ENCODE measurements around the gene DPYSL5. TPM values are rescaled to one million over a fixed set of nuclear protein-coding genes. Genes with fewer than 3 reads are reported as not detected.

The DPYSL5 gene
- total RNA-seq, 2 donors from 2014 or later = 3.1 to 3.5 TPM

DNA sequence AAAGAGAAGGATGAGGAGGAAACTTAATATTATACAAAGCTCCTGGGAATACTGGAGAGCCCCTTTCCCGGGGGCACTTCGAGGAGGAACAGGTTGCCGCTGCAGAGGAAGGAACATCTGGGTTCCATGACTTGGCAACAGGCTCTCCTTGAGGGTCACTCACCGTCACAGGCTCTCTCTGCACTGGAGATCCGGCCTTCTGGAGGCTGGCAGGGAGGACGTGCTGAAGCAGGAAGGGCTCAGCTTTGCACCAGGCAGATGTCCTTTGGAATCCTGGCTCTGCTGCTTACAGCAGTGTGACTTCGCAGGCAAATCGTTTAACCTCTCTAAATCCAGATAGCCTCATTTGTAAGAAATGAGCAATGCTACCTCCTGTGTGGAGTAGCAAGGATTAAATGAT is 2.9 kb upstream of the DPYSL5 start:
- H3K4me3 ChIP-seq (ENCODE audit: low read length) = no peak overlapping the region
- no peak overlapping the region for H3K4me3 Mint-ChIP-seq
- no peak overlapping the region for H3K9ac ChIP-seq (ENCODE audit: extremely low read depth, low read length, poor library complexity, severe bottlenecking)
- TF ChIP-seq, protein P1, sequence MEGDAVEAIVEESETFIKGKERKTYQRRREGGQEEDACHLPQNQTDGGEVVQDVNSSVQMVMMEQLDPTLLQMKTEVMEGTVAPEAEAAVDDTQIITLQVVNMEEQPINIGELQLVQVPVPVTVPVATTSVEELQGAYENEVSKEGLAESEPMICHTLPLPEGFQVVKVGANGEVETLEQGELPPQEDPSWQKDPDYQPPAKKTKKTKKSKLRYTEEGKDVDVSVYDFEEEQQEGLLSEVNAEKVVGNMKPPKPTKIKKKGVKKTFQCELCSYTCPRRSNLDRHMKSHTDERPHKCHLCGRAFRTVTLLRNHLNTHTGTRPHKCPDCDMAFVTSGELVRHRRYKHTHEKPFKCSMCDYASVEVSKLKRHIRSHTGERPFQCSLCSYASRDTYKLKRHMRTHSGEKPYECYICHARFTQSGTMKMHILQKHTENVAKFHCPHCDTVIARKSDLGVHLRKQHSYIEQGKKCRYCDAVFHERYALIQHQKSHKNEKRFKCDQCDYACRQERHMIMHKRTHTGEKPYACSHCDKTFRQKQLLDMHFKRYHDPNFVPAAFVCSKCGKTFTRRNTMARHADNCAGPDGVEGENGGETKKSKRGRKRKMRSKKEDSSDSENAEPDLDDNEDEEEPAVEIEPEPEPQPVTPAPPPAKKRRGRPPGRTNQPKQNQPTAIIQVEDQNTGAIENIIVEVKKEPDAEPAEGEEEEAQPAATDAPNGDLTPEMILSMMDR (conservative IDR thresholded peaks at IDR 0.05) = no peak
- H3K27ac Mint-ChIP-seq = no peak overlapping the region
- WGBS, 2 experiments (ENCODE audit: insufficient coverage in 1 of 2, insufficient read length in 1 of 2) = 73 to 82% methylated on average over 4 to 8 of the region's 8 CpGs
- peaks cover 62% of the 10 kb centered on the region for H3K27me3 Mint-ChIP-seq (ENCODE audit: insufficient read depth)
- no peaks in the 10 kb centered on the region for H3K36me3 Mint-ChIP-seq (ENCODE audit: low read depth)
- peaks cover 6% of the 10 kb centered on the region for H3K4me1 Mint-ChIP-seq
- H3K9me3 ChIP-seq (ENCODE audit: control insufficient read depth, low read length) = no peaks in the 10 kb centered on the region
- no peak for DNase-seq
- H3K36me3 ChIP-seq (ENCODE audit: control insufficient read depth, insufficient read depth, low read length) = no peaks in the 10 kb centered on the region
- peaks cover 4% of the 10 kb centered on the region for H3K4me1 ChIP-seq (ENCODE audit: control insufficient read depth, insufficient read depth, low read length)
- no peaks in the 10 kb centered on the region for H3K9me3 Mint-ChIP-seq
- no peak overlapping the region for H3K27ac ChIP-seq (ENCODE audit: low read depth, low read length)
- peaks cover 68% of the 10 kb centered on the region for H3K27me3 ChIP-seq (ENCODE audit: control insufficient read depth, insufficient read depth, low read length, poor library complexity, severe bottlenecking)

DNA sequence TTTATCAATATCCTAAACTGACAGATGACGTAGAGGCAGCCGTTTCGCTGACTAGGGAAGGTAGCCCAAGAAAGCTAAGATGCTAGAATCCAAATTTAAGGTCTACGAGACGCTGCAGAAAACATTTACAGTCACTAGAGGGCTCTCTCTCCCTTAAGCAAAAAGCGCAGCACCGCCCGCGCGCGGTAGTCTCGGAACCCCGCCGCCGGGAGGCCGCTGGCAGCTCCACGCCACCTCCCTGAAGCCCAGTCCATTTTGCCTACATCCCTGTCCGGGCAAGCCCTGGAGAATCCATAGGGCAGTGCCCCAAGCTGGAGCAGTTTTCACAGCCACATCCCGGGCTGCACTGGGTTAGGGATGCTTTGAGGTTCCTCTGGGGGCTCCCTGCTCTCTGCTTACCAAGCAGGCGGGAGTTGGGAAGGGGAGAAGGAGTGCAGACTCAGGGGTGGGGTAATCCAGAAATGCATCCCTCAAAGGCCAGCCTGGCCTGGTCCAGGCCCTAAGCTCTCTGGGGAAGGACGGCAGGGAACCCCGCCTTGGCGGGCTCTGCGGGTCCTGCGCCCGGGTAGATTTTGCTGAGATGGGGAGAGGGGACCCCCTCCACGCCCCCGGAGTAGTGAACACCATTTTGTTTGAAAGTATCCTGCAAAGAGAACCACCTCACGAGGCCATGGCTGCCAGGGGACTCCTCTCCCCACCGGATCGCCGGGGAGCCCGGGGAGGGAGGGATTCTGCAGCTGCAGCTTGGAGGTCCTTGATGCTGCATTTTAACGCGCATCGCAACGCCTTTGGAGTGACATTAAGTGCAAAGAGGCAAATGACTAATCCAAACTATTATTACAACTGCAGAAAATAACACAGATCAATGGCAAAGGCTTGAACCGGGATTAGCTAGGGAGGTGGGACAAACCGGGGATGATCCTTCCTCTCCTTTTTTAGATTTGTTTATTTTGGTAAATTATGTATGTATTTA is 1.3 kb upstream of the DPYSL5 start:
- Histone ChIP-seq H3K27me3 (ENCODE audit: control insufficient read depth, insufficient read depth, low read length, poor library complexity, severe bottlenecking) (peaks cover 71% of the 10 kb centered on the region), H3K4me3 (ENCODE audit: low read length) (peak overlapping the region; percentile 76), H3K9me3 (ENCODE audit: control insufficient read depth, low read length) (no peaks in the 10 kb centered on the region), H3K36me3 (ENCODE audit: control insufficient read depth, insufficient read depth, low read length) (no peaks in the 10 kb centered on the region), H3K4me1 (ENCODE audit: control insufficient read depth, insufficient read depth, low read length) (peaks cover 4% of the 10 kb centered on the region), H3K27ac (ENCODE audit: low read depth, low read length) (no peak overlapping the region), H3K9ac (ENCODE audit: extremely low read depth, low read length, poor library complexity, severe bottlenecking) (no peak overlapping the region)
- no peak overlapping the region for H3K27ac Mint-ChIP-seq
- H3K9me3 Mint-ChIP-seq = no peaks in the 10 kb centered on the region
- H3K36me3 Mint-ChIP-seq (ENCODE audit: low read depth) = no peaks in the 10 kb centered on the region
- H3K27me3 Mint-ChIP-seq (ENCODE audit: insufficient read depth) = peaks cover 65% of the 10 kb centered on the region
- 11 to 12% methylated on average over 23 to 39 of the region's 39 CpGs for WGBS, 2 experiments (ENCODE audit: insufficient coverage in 1 of 2, insufficient read length in 1 of 2)
- peaks cover 6% of the 10 kb centered on the region for H3K4me1 Mint-ChIP-seq
- H3K4me3 Mint-ChIP-seq = peak overlapping the region; percentile 55
- TF ChIP-seq, protein P1 (conservative IDR thresholded peaks at IDR 0.05) = peak; percentile 89
- peak; percentile 90 for DNase-seq

DNA sequence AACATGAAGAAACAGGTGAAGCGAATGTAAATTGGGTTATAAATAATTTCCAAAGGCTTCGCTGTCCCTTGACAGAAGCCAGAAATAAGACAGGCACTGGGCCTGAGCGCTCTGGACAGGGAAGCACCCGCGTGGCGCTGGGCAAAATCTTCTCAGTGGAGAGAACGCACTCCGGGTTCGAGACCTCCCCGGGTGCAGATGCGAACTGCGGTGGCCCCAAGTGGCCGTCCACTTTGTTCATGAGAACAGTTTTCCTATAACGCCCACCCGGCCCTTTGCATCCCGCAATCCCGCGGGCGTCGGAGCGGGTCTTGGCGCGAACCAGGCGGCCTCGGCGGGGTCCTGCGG is 651 bp upstream of the DPYSL5 start:
- H3K9ac ChIP-seq (ENCODE audit: extremely low read depth, low read length, poor library complexity, severe bottlenecking) = peak overlapping the region; percentile 41
- H3K4me3 ChIP-seq (ENCODE audit: low read length) = peak overlapping the region; percentile 76
- H3K27ac ChIP-seq (ENCODE audit: low read depth, low read length) = peak overlapping the region; percentile 81
- Mint-ChIP-seq H3K27ac (no peak overlapping the region), H3K36me3 (ENCODE audit: low read depth) (no peaks in the 10 kb centered on the region), H3K27me3 (ENCODE audit: insufficient read depth) (peaks cover 72% of the 10 kb centered on the region), H3K4me1 (peaks cover 6% of the 10 kb centered on the region), H3K9me3 (no peaks in the 10 kb centered on the region), H3K4me3 (peak overlapping the region; percentile 55)
- peaks cover 4% of the 10 kb centered on the region for H3K4me1 ChIP-seq (ENCODE audit: control insufficient read depth, insufficient read depth, low read length)
- WGBS, 2 experiments (ENCODE audit: insufficient coverage in 1 of 2, insufficient read length in 1 of 2) = 4 to 9% methylated on average over 13 to 27 of the region's 27 CpGs
- H3K9me3 ChIP-seq (ENCODE audit: control insufficient read depth, low read length) = no peaks in the 10 kb centered on the region
- H3K27me3 ChIP-seq (ENCODE audit: control insufficient read depth, insufficient read depth, low read length, poor library complexity, severe bottlenecking) = peaks cover 76% of the 10 kb centered on the region
- no peaks in the 10 kb centered on the region for H3K36me3 ChIP-seq (ENCODE audit: control insufficient read depth, insufficient read depth, low read length)
- no peak for DNase-seq
- TF ChIP-seq, protein P1 (conservative IDR thresholded peaks at IDR 0.05) = no peak
